ENCODE measurements around the gene SYTL5.

SYTL5 gene

DNA sequence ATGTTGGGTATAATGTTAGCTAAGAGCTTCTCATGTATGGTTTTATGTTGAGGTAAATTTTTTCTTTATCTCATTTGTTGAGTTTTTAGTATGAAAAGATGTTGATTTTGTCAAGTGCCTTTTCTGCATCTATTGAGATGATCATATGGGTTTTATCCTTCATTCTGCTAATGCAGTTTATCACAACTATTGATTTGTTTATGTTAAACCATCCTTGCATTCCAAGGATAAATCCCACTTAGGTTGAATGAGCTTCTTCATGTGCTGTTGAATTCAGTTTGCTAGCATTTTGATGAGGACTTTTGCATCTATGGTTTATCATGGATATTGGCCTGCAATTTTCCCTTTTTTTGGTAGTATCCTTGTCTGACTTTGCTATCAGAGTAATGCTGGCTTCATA is 93.3 kb downstream of the SYTL5 start:
- H3K27me3 ChIP-seq (ENCODE audit: insufficient read depth, poor library complexity, severe bottlenecking): no peaks in the 10 kb centered on the region
- DNase-seq (ENCODE audit: low read depth in 1 of 2, low spot score in 1 of 2): no peak
- TF ChIP-seq SPI1 (IDR thresholded peaks at IDR 0.05; ENCODE audit: borderline replicate concordance, low read depth): no peak
- TF ChIP-seq, protein P1, sequence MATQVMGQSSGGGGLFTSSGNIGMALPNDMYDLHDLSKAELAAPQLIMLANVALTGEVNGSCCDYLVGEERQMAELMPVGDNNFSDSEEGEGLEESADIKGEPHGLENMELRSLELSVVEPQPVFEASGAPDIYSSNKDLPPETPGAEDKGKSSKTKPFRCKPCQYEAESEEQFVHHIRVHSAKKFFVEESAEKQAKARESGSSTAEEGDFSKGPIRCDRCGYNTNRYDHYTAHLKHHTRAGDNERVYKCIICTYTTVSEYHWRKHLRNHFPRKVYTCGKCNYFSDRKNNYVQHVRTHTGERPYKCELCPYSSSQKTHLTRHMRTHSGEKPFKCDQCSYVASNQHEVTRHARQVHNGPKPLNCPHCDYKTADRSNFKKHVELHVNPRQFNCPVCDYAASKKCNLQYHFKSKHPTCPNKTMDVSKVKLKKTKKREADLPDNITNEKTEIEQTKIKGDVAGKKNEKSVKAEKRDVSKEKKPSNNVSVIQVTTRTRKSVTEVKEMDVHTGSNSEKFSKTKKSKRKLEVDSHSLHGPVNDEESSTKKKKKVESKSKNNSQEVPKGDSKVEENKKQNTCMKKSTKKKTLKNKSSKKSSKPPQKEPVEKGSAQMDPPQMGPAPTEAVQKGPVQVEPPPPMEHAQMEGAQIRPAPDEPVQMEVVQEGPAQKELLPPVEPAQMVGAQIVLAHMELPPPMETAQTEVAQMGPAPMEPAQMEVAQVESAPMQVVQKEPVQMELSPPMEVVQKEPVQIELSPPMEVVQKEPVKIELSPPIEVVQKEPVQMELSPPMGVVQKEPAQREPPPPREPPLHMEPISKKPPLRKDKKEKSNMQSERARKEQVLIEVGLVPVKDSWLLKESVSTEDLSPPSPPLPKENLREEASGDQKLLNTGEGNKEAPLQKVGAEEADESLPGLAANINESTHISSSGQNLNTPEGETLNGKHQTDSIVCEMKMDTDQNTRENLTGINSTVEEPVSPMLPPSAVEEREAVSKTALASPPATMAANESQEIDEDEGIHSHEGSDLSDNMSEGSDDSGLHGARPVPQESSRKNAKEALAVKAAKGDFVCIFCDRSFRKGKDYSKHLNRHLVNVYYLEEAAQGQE (IDR thresholded peaks at IDR 0.05; ENCODE audit: insufficient replicate concordance, low read depth): no peak
- TF ChIP-seq, protein P2, sequence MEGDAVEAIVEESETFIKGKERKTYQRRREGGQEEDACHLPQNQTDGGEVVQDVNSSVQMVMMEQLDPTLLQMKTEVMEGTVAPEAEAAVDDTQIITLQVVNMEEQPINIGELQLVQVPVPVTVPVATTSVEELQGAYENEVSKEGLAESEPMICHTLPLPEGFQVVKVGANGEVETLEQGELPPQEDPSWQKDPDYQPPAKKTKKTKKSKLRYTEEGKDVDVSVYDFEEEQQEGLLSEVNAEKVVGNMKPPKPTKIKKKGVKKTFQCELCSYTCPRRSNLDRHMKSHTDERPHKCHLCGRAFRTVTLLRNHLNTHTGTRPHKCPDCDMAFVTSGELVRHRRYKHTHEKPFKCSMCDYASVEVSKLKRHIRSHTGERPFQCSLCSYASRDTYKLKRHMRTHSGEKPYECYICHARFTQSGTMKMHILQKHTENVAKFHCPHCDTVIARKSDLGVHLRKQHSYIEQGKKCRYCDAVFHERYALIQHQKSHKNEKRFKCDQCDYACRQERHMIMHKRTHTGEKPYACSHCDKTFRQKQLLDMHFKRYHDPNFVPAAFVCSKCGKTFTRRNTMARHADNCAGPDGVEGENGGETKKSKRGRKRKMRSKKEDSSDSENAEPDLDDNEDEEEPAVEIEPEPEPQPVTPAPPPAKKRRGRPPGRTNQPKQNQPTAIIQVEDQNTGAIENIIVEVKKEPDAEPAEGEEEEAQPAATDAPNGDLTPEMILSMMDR (IDR thresholded peaks at IDR 0.05; ENCODE audit: insufficient read depth, low read length): no peak
- TF ChIP-seq GABPA (IDR thresholded peaks at IDR 0.05; ENCODE audit: low read depth): no peak
- no peak for TF ChIP-seq POLR2AphosphoS5 (IDR thresholded peaks at IDR 0.05; ENCODE audit: low read depth)

GRCh38 chrX:38102240-38102639 is 95.9 kb downstream of the SYTL5 start:
- no peak overlapping the region for H3K27ac ChIP-seq (replicated peaks)
- TF ChIP-seq, protein P2 (IDR thresholded peaks at IDR 0.05; ENCODE audit: insufficient read depth, low read length): no peak
- no peak for TF ChIP-seq GABPA (IDR thresholded peaks at IDR 0.05; ENCODE audit: low read depth)
- no peak for TF ChIP-seq POLR2AphosphoS5 (IDR thresholded peaks at IDR 0.05; ENCODE audit: low read depth)
- TF ChIP-seq, protein P1 (IDR thresholded peaks at IDR 0.05; ENCODE audit: insufficient replicate concordance, low read depth): no peak
- TF ChIP-seq SPI1 (IDR thresholded peaks at IDR 0.05; ENCODE audit: borderline replicate concordance, low read depth): no peak
- H3K4me3 ChIP-seq (replicated peaks; ENCODE audit: insufficient read depth, low read length): no peak overlapping the region
- DNase-seq (ENCODE audit: low read depth in 1 of 2, low spot score in 1 of 2): no peak
- H3K27me3 ChIP-seq (ENCODE audit: insufficient read depth, poor library complexity, severe bottlenecking): no peaks in the 10 kb centered on the region

More for the DNA sequence above, 93.3 kb downstream of the SYTL5 start:
- no peak overlapping the region for H3K27ac ChIP-seq (replicated peaks)
- H3K4me3 ChIP-seq (replicated peaks; ENCODE audit: insufficient read depth, low read length): no peak overlapping the region

DNA sequence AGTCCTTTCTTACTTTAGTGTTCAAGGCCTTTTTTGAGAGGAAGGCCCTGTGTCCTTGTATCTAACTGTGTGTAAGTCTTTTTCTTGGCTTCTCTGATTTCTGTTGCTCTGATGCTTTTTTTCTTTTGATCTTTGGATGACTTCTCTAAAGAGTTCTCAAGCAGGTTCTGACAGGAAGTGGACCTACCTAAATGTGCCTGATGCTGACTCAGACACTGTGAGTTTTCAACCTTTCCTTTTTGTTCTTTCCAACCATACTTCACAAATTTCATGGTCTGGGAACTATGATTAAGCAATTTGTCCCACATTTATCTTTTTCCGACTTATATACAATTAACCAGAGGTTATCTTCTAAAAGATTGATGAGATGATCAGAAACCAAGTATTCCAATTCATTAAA is 96.5 kb downstream of the SYTL5 start:
- Histone ChIP-seq H3K27me3 (ENCODE audit: insufficient read depth, poor library complexity, severe bottlenecking) (no peaks in the 10 kb centered on the region), H3K27ac (replicated peaks) (no peak overlapping the region), H3K4me3 (replicated peaks; ENCODE audit: insufficient read depth, low read length) (no peak overlapping the region)
- DNase-seq (ENCODE audit: low read depth in 1 of 2, low spot score in 1 of 2): no peak
- TF ChIP-seq, protein P1 (IDR thresholded peaks at IDR 0.05; ENCODE audit: insufficient replicate concordance, low read depth): no peak
- TF ChIP-seq GABPA (IDR thresholded peaks at IDR 0.05; ENCODE audit: low read depth) (no peak), SPI1 (IDR thresholded peaks at IDR 0.05; ENCODE audit: borderline replicate concordance, low read depth) (no peak), POLR2AphosphoS5 (IDR thresholded peaks at IDR 0.05; ENCODE audit: low read depth) (no peak)
- TF ChIP-seq, protein P2 (IDR thresholded peaks at IDR 0.05; ENCODE audit: insufficient read depth, low read length): no peak

All from HL-60 (cell line).